GM19455 (cell line): Measurements from ENCODE around the gene UBXN11.

ENCODE experiments used
- ATAC-seq: cut with Tn5 transposase; IDR thresholded peaks from one replicate; pipeline ENCODE4 v1.9.1; 2021; ENCODE audit not compliant: unreplicated experiment

The UBXN11 gene

DNA sequence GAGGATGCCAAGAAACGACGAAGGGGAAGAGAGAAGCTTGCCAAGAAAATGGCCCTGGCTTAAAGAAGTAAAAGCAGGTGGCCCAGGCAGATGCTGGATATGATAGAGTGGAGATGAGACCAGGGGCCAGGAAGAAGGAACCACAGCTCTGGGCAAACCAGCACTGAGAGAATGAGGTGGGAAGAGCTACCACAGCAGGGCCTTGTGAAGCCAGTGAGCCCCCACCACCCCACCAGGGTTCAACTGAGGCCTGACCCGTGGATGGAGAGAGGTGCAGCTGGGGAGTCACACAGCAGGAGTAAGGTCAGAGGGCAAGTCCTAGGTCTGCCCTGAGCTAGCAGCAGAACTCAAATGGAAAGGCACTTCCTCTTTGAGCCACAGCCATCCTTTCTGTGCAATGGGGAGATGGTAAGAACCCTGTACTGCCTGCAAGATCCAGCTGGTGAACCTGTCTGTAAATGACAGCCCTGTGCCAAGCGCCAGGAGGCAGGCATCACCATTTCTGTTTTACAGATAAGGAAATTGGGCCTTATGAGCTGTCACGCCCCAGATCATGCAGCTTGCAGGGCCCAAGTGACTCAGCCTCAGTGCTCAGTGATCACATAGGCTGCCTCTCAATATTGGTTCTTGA is 18.0 kb downstream of the UBXN11 start:
- no peak for ATAC-seq

DNA sequence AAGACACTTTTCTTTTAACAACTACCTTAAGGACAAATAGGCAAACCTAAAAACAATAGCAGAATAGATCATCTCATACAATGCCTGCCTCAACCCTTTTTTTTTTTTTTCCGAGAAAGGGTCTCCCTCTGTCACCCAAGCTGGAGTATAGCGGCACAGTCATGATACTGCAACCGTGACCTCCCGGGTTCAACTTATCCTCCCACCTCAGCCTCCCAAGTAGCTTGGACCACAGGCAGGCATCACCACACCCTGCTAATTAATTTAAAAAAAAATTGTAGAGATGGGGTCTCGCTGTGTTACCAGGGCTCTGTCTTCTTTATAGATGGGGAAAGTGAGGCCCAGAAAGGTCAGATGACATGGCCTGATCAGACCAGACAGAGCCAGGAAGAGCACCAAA is 18.6 kb downstream of the UBXN11 start:
- no peak for ATAC-seq

GRCh38 chr1:26287033-26287711 is 19.3 kb downstream of the UBXN11 start:
- no peak for ATAC-seq

GRCh38 chr1:26286064-26286416 is 20.4 kb downstream of the UBXN11 start:
- ATAC-seq: no peak

GRCh38 chr1:26285366-26286063 is 20.9 kb downstream of the UBXN11 start:
- ATAC-seq: no peak

GRCh38 chr1:26284597-26285347 is 21.7 kb downstream of the UBXN11 start:
- no peak for ATAC-seq

- ATAC-seq: no peak
These were observed 22.4 kb downstream of the UBXN11 start for GRCh38 chr1:26283871-26284596.

- no peak for ATAC-seq
These were observed 23.1 kb downstream of the UBXN11 start for GRCh38 chr1:26283279-26283853.

DNA sequence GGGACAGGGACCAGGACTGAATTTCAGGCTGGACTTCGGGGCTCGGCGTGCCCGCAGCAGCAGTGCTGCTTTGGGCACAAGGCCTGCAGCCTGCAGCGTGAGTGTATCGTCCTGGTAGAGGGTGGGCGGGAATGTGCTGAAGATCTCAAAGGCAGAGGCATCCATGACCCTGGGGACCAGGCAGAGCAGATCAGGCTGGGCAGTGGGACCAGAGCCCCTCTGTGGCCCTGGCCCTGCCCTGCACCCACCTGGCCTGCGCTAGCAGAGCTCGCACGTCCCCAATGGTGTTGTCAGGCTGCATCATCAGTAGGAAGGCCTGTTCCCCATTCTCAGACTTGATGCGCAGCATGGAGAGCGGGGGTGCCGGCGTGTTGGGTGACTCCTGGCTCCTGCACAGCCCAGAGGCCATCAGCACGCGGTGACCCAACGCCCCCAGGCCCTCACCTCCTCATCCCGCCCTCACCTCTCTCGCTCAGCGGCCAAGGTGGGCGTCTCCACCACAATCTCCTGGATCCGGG is 24.0 kb downstream of the UBXN11 start:
- ATAC-seq: no peak

- ATAC-seq: no peak
These were observed 24.5 kb downstream of the UBXN11 start for GRCh38 chr1:26281971-26282370.

DNA sequence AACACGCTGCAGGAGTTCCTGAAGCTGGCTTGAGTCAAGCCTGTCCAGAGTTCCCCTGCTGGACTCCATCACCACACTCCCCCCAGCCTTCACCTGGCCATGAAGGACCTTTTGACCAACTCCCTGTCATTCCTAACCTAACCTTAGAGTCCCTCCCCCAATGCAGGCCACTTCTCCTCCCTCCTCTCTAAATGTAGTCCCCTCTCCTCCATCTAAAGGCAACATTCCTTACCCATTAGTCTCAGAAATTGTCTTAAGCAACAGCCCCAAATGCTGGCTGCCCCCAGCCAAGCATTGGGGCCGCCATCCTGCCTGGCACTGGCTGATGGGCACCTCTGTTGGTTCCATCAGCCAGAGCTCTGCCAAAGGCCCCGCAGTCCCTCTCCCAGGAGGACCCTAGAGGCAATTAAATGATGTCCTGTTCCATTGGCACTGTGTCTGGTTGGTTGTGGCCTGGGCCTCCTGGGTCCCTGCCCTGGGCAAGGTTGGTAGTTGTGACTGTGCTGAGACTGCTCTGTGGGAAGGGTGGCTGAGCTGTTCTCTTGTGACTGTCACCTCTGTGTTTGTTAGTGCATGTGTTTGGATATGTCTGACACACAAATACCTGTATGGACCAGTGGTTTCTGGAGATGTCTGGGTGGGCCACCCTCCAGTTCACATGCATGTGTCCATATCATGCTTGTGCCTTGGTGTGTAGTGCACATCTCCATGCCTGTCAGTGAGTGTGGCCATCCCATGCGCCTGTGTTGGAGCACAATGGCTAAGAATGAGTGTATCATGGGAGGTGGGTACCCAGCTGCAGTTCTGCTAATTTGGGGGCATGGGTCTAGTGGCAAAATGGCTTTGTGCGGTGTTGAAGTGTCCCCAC is 25.1 kb downstream of the UBXN11 start:
- no peak for ATAC-seq

DNA sequence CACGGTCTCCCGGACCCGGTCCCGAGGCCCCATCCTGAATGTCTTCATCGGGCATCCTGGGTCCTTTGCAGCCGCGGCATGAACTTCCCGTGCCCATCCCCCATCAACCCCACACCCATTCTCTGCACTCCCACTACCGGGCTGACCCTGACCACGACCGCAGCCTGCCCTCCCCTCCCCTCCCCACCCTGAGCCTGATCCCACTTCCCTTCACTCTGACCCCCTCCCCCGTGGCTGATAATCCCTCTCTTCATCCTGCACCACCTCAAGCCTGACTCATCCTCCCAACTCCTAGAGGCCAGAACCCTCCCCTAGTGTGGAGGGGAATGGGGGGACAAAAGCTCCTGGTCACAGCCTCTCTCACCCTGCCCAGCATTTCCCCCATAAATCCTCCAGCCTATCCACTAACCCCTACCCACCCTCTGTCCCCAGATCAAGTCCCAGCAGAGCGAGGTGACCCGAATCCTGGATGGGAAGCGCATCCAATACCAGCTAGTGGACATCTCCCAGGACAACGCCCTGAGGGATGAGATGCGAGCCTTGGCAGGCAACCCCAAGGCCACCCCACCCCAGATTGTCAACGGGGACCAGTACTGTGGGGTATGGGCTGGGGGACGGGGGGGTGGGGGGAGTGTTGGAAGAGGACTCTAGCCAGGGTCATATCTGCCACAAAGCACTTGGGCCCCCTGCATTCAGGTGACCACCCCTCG is 25.9 kb downstream of the UBXN11 start:
- ATAC-seq: no peak

DNA sequence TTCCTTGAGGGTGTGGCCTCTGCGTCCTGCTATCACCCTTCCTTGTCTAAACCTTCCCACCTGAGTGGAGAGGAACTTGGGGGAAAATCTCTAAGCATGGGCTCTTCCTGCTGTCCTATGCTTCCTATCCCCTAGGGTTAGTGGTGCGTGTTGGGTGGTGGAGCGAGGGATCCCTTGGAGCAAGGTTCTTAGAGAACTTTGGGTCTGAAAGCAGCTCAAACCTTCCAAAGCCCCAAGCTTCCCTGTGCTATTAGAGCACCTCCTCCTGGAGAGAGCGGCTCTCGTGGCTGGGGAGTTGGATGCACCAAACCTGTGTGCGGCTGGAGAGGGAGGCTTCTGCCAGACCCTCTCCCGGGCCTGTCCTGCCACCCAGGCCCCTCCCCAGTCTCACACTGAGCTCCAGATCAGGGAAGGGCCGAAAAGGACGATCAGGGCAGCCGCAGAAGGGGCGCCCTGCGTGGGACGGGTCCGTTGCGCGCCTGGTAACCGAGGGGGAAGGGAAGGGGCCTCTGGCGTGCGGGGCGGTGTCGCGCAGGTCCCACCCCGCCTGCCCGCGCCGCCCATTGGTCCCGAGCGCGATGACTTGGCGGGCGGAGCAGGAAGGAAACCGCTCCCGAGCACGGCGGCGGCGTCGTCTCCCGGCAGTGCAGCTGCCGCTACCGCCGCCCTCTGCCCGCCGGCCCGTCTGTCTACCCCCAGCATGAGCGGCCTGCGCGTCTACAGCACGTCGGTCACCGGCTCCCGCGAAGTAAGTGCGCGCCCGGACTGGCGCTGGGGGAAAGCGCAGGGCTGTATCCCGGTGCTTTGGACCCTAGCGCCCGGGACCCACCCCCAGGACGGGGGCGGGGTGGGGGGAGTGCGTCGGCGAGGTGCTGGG is 26.7 kb downstream of the UBXN11 start, which contains the start of gene SH3BGRL3:
TSS of gene SH3BGRL3 (plus strand) at position 631 of the 877 bp plus-strand sequence. CDS start at position 701, 70 bp downstream.
- peak; percentile 61 for ATAC-seq

- ATAC-seq: no peak
These were observed 27.5 kb downstream of the UBXN11 start for GRCh38 chr1:26278724-26279455.

- no peak for ATAC-seq
These were observed 28.1 kb downstream of the UBXN11 start for GRCh38 chr1:26278303-26278702.

DNA sequence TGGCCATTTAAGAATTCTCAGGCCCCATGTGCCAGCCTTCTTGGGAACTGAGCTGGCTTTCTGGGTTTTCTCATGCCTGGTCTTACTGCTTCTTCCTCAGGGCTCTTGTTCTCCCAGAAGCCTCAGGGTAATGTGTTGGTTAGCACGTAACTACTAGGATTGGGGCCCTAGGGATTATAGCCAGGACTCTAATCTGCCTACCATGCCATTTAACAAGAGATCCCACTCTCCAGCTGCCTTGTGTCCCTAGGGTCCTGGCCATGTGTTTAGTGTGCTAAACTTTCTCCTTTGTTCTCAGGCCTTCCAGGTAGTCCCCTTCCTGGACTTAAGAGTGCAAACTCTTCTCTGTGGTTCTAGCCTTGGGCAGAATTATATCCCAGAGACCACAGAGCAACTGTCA is 28.7 kb downstream of the UBXN11 start:
- no peak for ATAC-seq

DNA sequence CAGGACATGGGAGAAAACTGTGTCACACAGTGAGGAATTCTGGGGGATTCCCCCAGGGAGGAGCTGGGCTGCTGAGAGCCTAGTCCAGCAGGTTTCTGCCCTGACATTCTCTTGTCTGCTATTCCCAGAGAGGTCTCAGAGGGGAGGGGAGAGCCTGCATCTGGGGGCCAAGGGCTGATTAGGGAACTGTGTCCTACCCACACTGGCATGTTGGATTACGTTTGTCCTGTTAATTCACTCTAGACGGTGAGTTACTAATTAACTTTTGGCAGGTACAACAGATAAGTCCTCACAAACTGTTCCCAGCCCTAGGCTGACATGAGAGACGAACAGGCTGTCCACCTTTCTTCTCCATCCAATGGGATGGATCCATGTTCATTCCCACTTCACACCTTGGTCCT is 29.2 kb downstream of the UBXN11 start:
- no peak for ATAC-seq
